Measurements from ENCODE around the gene PTPN6.

The PTPN6 gene

DNA sequence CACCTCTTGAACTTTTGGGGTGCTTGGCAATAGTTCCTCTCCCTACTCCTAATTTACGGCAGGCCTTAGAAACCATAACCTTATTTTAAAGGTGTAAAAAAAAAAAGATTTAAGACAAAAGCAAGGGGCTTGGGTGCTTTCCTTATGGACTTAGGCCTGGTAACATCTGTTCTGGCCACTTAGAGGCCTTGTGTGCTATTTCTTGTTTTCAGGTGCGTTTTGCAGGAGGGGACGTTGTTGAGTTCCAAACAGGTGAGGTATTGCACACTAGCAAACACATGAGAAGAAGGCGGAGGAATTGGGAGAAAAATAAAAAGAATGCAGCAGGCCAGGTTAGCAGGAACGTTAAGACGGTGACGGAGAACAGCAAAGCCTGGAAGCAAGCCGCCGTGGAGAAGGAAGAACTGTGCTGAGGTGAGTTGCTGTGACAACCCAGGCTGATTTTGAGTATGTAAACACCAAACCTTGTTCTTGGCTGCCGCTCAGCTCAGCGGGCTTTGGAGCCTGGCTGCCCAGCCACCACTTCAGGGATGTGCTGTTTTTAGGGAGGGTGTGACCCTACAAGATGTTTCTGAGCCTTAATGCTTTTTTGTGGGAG lies 36.9 kb downstream of the PTPN6 start:
- Mint-ChIP-seq H3K27me3 (no peaks in the 10 kb centered on the region), H3K27ac (no peak overlapping the region), H3K36me3 (peaks cover 18% of the 10 kb centered on the region), H3K9me3 (no peaks in the 10 kb centered on the region), H3K4me1 (no peaks in the 10 kb centered on the region), H3K4me3 (no peak overlapping the region)
- CTCF ChIA-PET = interaction anchor here (0.7 kb wide), 1 partner anchor 63 kb away, joined by 3 read pairs; no protein-coding TSS in a partner anchor
- DNase-seq = no peak

GRCh38 chr12:6996040-6996441 lies 44.9 kb downstream of the PTPN6 start:
- no peak overlapping the region for H3K27ac Mint-ChIP-seq
- DNase-seq = no peak
- no peaks in the 10 kb centered on the region for H3K4me1 Mint-ChIP-seq
- H3K36me3 Mint-ChIP-seq = peaks cover 26% of the 10 kb centered on the region
- CTCF ChIA-PET = no interaction called here
- no peaks in the 10 kb centered on the region for H3K27me3 Mint-ChIP-seq
- H3K9me3 Mint-ChIP-seq = no peaks in the 10 kb centered on the region
- no peak overlapping the region for H3K4me3 Mint-ChIP-seq

- CTCF ChIA-PET = interaction anchor here (1.2 kb wide), 1 partner anchor 75 kb away, joined by 3 read pairs; no protein-coding TSS in a partner anchor
- no peak for DNase-seq
- Mint-ChIP-seq H3K4me3 (no peak overlapping the region), H3K27ac (no peak overlapping the region), H3K36me3 (peaks cover 27% of the 10 kb centered on the region), H3K9me3 (no peaks in the 10 kb centered on the region), H3K27me3 (no peaks in the 10 kb centered on the region), H3K4me1 (no peaks in the 10 kb centered on the region)
These were observed 47.7 kb downstream of the PTPN6 start for GRCh38 chr12:6998715-6999451.

DNA sequence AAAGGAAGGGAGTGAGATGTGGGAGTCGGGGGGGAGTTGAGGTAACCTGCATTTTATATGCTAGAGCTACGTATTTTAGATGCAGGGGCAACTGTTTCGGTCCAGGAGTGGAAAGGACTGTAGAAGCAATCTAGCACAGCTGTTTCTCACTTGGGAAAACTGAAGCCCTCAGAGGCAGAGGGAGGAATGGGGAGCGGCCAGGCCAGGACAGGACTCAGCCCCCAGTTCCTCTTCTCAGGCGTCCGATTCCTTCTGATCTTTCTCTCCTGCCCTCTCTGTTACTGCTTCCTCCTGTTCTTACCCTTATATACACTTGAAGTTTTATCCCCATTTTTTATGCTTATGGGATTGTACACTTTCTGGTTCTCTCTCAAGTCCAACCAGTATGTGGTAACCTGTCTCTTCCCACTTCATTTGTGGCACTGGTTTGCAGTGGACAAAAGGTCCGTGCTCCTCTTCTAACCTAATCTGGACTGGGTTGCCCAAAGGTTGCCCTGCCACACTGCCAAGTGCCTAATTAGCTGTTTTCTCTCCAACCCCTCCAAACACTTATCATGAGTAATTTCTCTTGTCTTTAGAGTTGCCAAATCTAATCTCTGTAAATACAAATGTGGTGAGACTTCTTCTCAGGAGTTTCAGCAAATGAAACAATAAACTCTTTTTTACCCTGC lies 50.9 kb downstream of the PTPN6 start:
- no peak overlapping the region for H3K4me3 Mint-ChIP-seq
- no peaks in the 10 kb centered on the region for H3K4me1 Mint-ChIP-seq
- H3K27me3 Mint-ChIP-seq = no peaks in the 10 kb centered on the region
- no peak for DNase-seq
- H3K9me3 Mint-ChIP-seq = no peaks in the 10 kb centered on the region
- CTCF ChIA-PET = interaction anchor here (0.6 kb wide), 1 partner anchor 45 kb away, joined by 3 read pairs; no protein-coding TSS in a partner anchor
- H3K27ac Mint-ChIP-seq = no peak overlapping the region
- peaks cover 14% of the 10 kb centered on the region for H3K36me3 Mint-ChIP-seq

GRCh38 chr12:7004287-7004803 lies 53.2 kb downstream of the PTPN6 start:
- no peaks in the 10 kb centered on the region for H3K9me3 Mint-ChIP-seq
- CTCF ChIA-PET = interaction anchor here (1.5 kb wide), 1 partner anchor 14 kb away, joined by 4 read pairs; the partner anchor contains the start of gene LPCAT3

DNA sequence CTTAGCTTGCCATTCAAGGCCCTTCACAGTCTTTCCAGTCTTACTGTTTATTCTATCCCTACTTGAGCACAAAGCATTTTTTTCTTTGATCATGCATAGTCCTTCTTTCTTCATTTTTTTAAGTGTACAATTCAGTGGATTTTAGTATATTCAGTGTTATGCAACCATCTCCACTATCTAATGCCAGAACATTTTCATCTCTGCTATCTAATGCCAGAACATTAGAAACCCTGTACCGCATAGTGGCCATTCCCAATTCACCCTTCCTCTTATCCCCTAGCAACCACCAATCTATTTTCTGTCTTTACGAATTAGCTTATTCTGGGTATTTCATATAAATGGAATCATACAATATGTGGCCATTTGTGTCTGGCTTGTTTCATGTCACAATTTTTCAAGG lies 53.7 kb downstream of the PTPN6 start:
- CTCF ChIA-PET = interaction anchor here (1.5 kb wide), 1 partner anchor 14 kb away, joined by 4 read pairs; the partner anchor contains the start of gene LPCAT3
- no peak overlapping the region for H3K4me3 Mint-ChIP-seq
- no peaks in the 10 kb centered on the region for H3K9me3 Mint-ChIP-seq
- DNase-seq = no peak
- no peaks in the 10 kb centered on the region for H3K27me3 Mint-ChIP-seq
- H3K27ac Mint-ChIP-seq = no peak overlapping the region
- peaks cover 23% of the 10 kb centered on the region for H3K36me3 Mint-ChIP-seq
- H3K4me1 Mint-ChIP-seq = peaks cover 8% of the 10 kb centered on the region

More at GRCh38 chr12:7004287-7004803, 53.2 kb downstream of the PTPN6 start:
- Mint-ChIP-seq H3K27me3 (no peaks in the 10 kb centered on the region), H3K27ac (no peak overlapping the region), H3K36me3 (peaks cover 21% of the 10 kb centered on the region), H3K4me3 (no peak overlapping the region), H3K4me1 (peaks cover 8% of the 10 kb centered on the region)
- no peak for DNase-seq

DNA sequence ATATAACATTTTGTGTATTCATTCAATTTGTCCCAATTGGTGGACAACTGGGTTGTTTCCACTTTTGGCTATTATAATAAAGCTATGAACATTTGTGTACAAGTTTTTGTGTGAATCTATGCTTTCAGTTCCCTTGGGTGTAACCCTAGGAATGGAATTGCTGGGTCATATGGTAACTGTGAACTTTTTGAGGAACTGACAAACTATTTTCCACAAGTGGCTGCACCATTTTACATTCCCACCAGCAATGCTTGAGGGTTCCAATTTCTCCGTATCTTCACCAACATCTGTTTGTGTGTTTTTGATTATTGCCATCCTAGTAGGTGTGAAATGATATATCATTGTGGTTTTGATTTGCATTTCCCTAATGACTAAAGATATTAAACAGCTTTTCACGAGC lies 54.2 kb downstream of the PTPN6 start:
- CTCF ChIA-PET = interaction anchor here (1.5 kb wide), 1 partner anchor 13 kb away, joined by 4 read pairs; the partner anchor contains the start of gene LPCAT3
- no peak for DNase-seq

DNA sequence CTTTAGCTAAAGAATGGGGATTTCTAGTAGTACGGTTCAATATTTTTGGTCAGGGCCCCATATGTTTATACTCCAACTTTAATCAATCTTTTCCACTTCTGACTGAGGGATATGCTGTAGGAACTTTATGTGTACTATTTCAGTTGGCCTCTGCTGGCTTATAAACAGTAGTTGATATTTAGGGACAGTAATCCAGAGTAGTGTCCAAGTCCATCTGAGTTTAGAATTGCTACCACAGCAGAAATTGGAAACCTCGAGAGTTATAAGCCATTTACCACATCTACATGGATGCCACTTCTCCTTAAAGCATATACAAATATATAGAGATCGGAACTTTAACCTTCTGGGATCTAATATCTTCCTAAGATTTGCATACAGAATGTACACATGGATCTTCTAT lies 55.5 kb downstream of the PTPN6 start:
- no peak overlapping the region for H3K4me3 Mint-ChIP-seq
- H3K9me3 Mint-ChIP-seq = no peaks in the 10 kb centered on the region
- no peaks in the 10 kb centered on the region for H3K27me3 Mint-ChIP-seq
- peaks cover 23% of the 10 kb centered on the region for H3K36me3 Mint-ChIP-seq
- DNase-seq = no peak
- H3K4me1 Mint-ChIP-seq = peaks cover 8% of the 10 kb centered on the region
- H3K27ac Mint-ChIP-seq = no peak overlapping the region
- CTCF ChIA-PET = no interaction called here

More for the DNA sequence above, 54.2 kb downstream of the PTPN6 start:
- H3K36me3 Mint-ChIP-seq = peaks cover 26% of the 10 kb centered on the region
- H3K27ac Mint-ChIP-seq = no peak overlapping the region
- peaks cover 8% of the 10 kb centered on the region for H3K4me1 Mint-ChIP-seq
- H3K9me3 Mint-ChIP-seq = no peaks in the 10 kb centered on the region
- no peaks in the 10 kb centered on the region for H3K27me3 Mint-ChIP-seq
- no peak overlapping the region for H3K4me3 Mint-ChIP-seq

DNA sequence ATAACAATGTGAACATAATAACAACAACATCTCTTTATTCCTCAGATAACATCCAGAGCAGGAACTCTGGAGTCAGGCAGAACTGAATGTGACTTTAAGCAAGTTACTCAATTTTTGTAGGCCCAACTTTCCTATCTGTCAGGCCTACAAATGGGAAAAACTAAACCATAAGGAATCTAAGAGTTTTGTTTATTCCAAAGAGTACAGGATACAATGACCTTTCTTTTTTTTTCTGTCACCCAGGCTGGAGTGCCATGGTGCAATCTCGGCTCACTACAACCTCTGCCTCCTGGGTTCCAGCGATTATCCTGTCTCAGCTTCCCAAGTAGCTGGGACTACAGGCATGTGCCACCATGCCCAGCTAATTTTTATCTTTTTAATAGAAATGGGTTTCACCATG lies 57.7 kb downstream of the PTPN6 start:
- DNase-seq = no peak
- peaks cover 11% of the 10 kb centered on the region for H3K4me1 Mint-ChIP-seq
- CTCF ChIA-PET = interaction anchor here (0.7 to 1.1 kb wide), 2 partner anchors 85 to 102 kb away, joined by 3 to 4 read pairs; no protein-coding TSS in a partner anchor
- no peak overlapping the region for H3K4me3 Mint-ChIP-seq
- no peaks in the 10 kb centered on the region for H3K9me3 Mint-ChIP-seq
- no peak overlapping the region for H3K27ac Mint-ChIP-seq
- H3K27me3 Mint-ChIP-seq = no peaks in the 10 kb centered on the region
- H3K36me3 Mint-ChIP-seq = peaks cover 31% of the 10 kb centered on the region

DNA sequence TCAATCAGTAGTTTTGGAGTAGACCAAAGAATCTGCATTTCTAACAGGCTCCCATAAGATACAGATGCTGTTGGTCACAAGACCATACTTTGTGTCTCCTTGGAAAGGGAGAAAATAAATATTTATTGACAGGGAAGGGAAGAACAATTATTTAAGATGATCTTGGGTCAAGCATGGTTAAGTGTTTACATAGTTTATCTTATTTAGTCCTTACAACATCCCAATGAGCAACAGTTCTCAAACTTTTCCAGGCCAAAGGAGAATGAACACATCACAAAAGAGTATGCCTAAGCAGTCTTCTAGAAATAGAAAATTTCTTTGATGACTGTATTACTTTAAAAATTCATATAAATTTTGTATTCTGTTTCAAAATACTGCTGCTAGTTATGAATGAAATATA lies 58.4 kb downstream of the PTPN6 start:
- DNase-seq = no peak
- Mint-ChIP-seq H3K4me1 (peaks cover 15% of the 10 kb centered on the region), H3K9me3 (no peaks in the 10 kb centered on the region), H3K27ac (no peak overlapping the region), H3K4me3 (no peak overlapping the region), H3K36me3 (peaks cover 34% of the 10 kb centered on the region), H3K27me3 (no peaks in the 10 kb centered on the region)
- CTCF ChIA-PET = interaction anchor here (0.9 to 1.2 kb wide), 2 partner anchors 9 to 100 kb away, joined by 3 to 5 read pairs; partner anchors contain the start of genes C1RL and LPCAT3

Data from activated naive CD4-positive, alpha-beta T cell treated with anti-CD3 and anti-CD28 coated beads, Interleukin-2, amount 10 ng/mL, durations not matched to agents 7 days and 5 days (primary cell).